Endothelial cell of umbilical vein (primary cell): Measurements from ENCODE around the gene NCAN.

ENCODE experiments used
- EZH2 ChIP-seq: IDR thresholded peaks from 2 replicates; pipeline ENCODE4 v1.6.1; 2012; ENCODE audit warnings: borderline replicate concordance, low read depth, mild to moderate bottlenecking, moderate library complexity, low read length, inconsistent platforms; ENCODE audit not compliant: severe bottlenecking
- POLR2A ChIP-seq: IDR thresholded peaks from 2 replicates; pipeline ENCODE4 v1.6.1; 2012; ENCODE audit warnings: low read depth, mild to moderate bottlenecking, control low read depth, low read length

DNA sequence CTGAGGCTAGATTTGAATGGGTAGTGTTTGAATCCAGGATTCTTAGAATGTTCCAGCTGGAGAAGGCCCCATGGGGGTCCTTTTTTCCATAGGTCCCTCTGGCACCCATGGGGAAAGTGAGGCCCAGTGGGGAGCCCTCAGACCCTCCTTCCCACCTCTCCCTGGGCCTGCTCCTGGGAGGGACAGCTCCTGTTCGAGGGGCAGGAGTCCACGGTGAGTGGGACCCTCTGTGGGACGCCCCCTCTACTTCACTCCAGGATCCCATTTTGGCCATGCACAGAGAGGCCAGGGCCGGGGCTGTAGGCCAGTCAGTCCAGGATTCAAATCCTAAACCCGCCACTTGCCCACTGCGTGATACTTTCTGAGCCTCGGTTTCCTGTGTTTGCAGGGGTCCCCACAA is 49.3 kb upstream of the NCAN start:
- TF ChIP-seq POLR2A = no peak
- no peak for TF ChIP-seq EZH2
